ENCODE measurements around the gene ATP12A.

Gene ATP12A

GRCh38 chr13:24744247-24744646, 64.0 kb downstream of the ATP12A start:
- DNase-seq, result no peak
- H3K4me3 ChIP-seq, result no peak overlapping the region
- intact Hi-C loops (cut with DNase I; ENCODE audit: low total_unique reads), result no loop called here
- no peaks in the 10 kb centered on the region for H3K9me3 ChIP-seq
- peaks cover 0 to 25% (median 19%) of the 10 kb centered on the region in 4 donors for H3K4me1 ChIP-seq
- TF ChIP-seq CTCF (IDR thresholded peaks at IDR 0.05), result no peak
- H3K36me3 ChIP-seq, result no peaks in the 10 kb centered on the region
- H3K27me3 ChIP-seq, result peaks cover 0 to 44% of the 10 kb centered on the region in 2 donors
- no peak overlapping the region for H3K27ac ChIP-seq

- no peak for TF ChIP-seq CTCF (IDR thresholded peaks at IDR 0.05)
- H3K4me3 ChIP-seq, result no peak overlapping the region
- no peak for DNase-seq
- peaks cover 0 to 25% (median 19%) of the 10 kb centered on the region in 4 donors for H3K4me1 ChIP-seq
- H3K9me3 ChIP-seq, result no peaks in the 10 kb centered on the region
- no peak overlapping the region for H3K27ac ChIP-seq
- H3K27me3 ChIP-seq, result peaks cover 0 to 44% of the 10 kb centered on the region in 2 donors
- H3K36me3 ChIP-seq, result no peaks in the 10 kb centered on the region
- intact Hi-C loops (cut with DNase I; ENCODE audit: low total_unique reads), result no loop called here
Observed at GRCh38 chr13:24745516-24745860, 65.3 kb downstream of the ATP12A start.

- Histone ChIP-seq H3K36me3 (no peaks in the 10 kb centered on the region), H3K9me3 (no peaks in the 10 kb centered on the region), H3K27me3 (peaks cover 0 to 44% of the 10 kb centered on the region in 2 donors), H3K27ac (no peak overlapping the region), H3K4me1 (peaks cover 0 to 25% (median 19%) of the 10 kb centered on the region in 4 donors), H3K4me3 (no peak overlapping the region)
- no peak for TF ChIP-seq CTCF (IDR thresholded peaks at IDR 0.05)
- no peak for DNase-seq
- intact Hi-C loops (cut with DNase I; ENCODE audit: low total_unique reads), result no loop called here
Observed at GRCh38 chr13:24745861-24746617, 65.8 kb downstream of the ATP12A start.

- Histone ChIP-seq H3K27me3 (peaks cover 0 to 44% of the 10 kb centered on the region in 2 donors), H3K4me3 (peak overlapping the region in 1 of 2 donors; percentile 26), H3K9me3 (no peaks in the 10 kb centered on the region), H3K4me1 (peaks cover 0 to 25% (median 19%) of the 10 kb centered on the region in 4 donors), H3K27ac (no peak overlapping the region), H3K36me3 (no peaks in the 10 kb centered on the region)
- intact Hi-C loops (cut with DNase I; ENCODE audit: low total_unique reads), result no loop called here
- TF ChIP-seq CTCF (IDR thresholded peaks at IDR 0.05), result no peak
- no peak for DNase-seq
Observed at GRCh38 chr13:24746618-24747247, 66.5 kb downstream of the ATP12A start.

- TF ChIP-seq CTCF (IDR thresholded peaks at IDR 0.05), result no peak
- no peak for DNase-seq
Observed at GRCh38 chr13:24747248-24748060, 67.2 kb downstream of the ATP12A start.

More at GRCh38 chr13:24747248-24748060, 67.2 kb downstream of the ATP12A start:
- Histone ChIP-seq H3K9me3 (no peaks in the 10 kb centered on the region), H3K27me3 (peaks cover 0 to 44% of the 10 kb centered on the region in 2 donors), H3K4me3 (peak overlapping the region in 1 of 2 donors; percentile 26), H3K27ac (no peak overlapping the region), H3K4me1 (peaks cover 0 to 25% (median 19%) of the 10 kb centered on the region in 4 donors), H3K36me3 (no peaks in the 10 kb centered on the region)
- intact Hi-C loops (cut with DNase I; ENCODE audit: low total_unique reads), result no loop called here

Data from tibial artery (tissue), 4 donors.